HG02852 (cell line): Measurements from ENCODE around the gene SHLD1.

Experiments used
- ATAC-seq: cut with Tn5 transposase; IDR thresholded peaks from one replicate; pipeline ENCODE4 v1.9.1; 2021; ENCODE audit warnings: mild to moderate bottlenecking, moderate library complexity; ENCODE audit not compliant: unreplicated experiment

SHLD1 gene

DNA sequence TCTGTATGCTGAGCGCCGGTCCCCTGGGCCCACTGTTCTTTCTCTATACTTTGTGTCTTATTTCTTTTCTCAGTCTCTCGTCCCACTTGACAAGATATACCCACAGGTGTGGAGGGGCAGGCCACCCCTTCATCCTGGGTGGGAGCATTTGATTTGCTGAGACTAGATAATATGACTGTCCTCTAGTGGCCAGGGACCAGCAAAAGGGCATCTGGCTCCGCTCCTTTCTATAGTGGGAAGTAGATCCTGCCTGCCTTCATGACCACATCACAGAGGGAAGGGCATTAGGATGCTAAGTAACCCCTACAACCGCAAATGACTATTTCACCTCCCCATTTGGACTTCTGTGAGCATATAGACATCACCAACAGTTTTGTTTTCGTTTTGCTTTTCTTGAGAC lies 135.7 kb downstream of the SHLD1 start:
- no peak for ATAC-seq

DNA sequence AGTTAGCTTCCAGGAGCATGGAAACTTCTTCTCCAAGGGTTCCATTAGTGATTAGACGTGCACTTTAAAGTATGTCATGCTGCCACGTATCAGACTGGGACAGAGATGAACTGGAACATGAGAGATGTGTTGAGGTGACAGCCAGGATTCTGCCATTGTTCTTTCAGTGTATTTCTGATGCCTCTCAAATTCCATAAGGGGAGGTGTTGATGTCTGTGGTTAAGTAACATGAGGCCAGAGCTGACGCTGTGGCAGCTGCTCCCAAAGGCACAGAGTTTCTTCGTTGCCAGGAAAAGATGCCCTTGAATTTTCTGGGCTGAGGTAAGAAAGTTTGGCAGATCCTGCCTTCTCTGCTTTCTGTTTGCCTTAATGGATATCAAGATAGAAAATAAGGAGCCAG lies 136.6 kb downstream of the SHLD1 start:
- no peak for ATAC-seq

DNA sequence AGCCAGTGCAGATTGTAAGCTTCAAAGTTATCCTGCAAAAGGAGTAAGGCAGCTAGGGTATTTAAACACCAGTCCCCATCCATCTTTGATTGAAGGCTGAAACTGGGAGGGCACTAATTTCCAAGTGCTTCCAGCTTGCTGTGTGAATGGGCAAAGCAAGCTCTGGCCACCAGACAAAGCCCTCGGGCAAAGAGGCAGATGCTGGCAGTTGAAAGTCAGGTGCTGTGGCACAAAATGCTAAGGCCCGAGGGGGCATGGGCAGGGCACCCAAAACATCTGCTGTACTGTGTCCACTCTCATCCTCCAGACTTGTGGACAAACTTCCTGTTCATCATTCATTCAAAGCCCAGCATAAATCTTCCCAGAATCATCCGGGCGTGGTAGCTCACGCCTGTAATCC lies 137.2 kb downstream of the SHLD1 start:
- ATAC-seq, result no peak

DNA sequence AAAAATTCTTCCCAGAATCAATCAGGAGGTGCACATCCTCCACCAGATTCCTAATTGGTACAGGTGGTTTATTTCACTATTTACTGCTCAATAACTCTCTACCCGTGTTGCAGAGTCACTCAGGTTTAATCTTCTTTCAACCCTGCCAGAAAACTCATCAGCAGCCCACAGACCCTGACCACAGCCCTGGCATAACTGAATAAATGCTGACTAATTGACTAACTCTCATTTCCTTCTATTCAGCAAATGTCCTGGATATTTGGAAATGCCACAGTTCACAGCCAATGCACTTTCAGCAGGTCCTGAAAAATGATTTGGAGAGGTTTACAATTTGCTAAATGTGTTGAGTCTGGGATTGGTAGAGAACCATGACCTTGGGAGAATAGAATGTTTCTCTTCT lies 137.8 kb downstream of the SHLD1 start:
- ATAC-seq, result no peak

DNA sequence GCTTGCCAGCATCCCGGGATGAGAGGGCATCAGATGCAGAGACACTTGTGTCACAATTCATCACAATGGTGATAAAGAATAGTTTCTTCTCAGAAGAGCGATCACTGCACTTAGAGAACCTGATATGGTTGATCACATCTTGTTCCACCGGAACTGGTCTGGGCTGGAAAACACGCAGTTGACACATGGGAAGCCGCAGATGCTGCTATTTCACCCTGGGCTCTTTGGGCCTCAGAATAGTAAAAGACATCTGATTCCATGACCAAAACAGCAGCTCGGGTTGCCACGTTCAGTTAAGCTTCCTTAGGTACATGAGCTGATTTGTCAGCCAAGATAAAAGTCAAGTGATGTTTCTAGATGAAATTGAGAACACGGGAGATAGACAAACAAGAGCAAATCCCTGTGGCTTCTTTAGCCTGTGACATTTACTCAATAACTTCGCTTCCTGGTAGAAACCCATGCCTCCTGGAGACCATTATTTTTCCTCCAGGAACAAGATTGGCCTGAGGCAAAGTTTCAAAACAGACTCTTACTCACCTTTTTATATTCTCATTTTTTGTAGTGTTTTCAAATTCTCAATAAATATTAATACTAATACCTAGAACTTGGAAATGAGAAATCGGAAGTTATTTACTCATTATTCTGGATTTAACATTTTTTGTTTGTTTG lies 140.7 kb downstream of the SHLD1 start:
- ATAC-seq, result no peak

DNA sequence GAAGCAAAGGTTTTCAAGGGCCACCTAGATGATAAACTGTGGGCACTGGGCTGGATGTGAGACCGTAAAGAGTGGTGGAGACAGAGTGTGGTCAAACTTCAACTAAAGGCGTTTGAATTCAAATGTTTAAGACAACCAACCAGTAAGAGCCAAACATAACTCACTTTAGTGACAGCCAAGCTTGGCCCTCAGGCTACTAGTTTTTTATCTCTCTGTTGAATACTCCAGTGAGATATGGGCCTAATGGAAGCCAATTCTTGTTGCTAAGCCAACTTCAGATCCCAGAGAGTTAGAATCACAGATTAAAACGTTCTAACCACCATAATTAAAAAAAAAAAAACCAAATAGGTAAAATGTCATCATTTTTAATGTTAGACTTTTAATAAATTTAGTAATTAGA lies 142.9 kb downstream of the SHLD1 start:
- no peak for ATAC-seq

DNA sequence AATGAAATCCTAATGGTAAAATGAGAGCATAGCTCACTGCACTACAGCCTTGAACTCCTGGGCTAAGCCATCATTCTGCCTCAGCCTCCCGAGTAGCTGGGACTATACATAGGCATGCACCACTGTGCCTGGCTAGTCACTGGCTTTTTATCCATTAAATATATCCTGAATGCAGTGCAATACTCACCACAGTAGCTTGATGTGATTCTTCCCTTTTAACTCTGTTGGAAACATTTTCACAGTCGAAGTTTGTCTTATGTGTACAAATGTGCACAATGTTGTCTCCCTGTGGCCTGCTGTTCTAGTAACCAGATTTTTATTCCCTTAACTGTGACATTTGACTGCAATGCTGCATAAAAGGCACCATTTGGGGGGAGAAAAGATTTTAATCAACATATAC lies 143.4 kb downstream of the SHLD1 start:
- ATAC-seq, result no peak

DNA sequence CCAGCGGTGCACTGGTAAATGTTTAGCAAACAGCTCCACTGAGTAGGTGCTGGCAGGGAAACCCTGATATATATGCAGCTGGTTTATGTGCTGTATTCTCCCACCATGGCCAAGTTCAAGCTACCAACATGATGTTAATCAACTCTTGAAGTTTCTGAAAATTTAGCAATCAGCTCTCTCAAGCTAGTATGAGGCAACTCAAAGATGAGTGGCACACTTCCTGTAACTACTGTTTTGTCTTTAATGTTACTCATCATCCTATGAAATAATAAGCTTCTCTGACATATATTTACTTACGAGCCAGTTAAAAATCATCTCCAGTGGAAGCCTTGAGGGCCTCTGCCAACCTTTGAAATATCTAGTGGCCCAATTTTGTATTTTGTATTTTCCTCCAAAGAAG lies 145.4 kb downstream of the SHLD1 start:
- no peak for ATAC-seq

DNA sequence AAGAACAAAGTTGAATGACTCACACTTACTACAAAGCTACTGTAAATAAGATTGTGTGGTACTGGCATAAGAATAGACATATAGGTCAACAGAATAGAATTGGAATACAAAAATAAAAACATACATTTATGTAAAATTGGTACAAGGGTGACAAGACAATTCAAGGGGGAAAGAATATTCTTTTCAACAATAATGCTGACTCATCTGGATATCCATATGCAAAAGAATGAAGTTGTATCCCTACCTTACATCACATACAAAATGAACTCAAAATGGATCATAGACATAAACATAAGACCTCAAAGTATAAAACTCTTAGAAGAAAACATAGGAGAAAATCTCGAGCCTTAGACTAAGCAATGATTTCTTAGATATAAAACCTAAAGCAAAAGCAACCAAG lies 149.2 kb downstream of the SHLD1 start:
- ATAC-seq, result no peak

DNA sequence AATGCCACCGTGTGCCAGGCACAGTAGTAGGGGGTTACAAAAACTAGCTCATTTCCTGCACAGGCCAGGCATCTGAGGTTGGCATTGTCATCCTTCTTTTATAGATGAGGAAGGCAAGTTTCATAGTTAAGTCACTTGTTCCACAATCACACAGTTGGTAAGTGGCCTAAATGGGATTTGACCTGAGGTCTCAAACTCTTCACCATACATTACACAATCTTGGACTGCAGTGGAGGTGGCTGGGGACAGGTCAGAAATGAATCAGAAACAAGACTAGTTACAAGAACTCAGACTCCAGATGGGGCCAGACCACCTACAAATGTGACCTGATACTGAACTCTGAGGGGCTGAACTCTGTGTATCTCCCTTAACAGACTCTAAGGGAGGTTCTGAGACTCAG lies 150.7 kb downstream of the SHLD1 start:
- ATAC-seq, result no peak

DNA sequence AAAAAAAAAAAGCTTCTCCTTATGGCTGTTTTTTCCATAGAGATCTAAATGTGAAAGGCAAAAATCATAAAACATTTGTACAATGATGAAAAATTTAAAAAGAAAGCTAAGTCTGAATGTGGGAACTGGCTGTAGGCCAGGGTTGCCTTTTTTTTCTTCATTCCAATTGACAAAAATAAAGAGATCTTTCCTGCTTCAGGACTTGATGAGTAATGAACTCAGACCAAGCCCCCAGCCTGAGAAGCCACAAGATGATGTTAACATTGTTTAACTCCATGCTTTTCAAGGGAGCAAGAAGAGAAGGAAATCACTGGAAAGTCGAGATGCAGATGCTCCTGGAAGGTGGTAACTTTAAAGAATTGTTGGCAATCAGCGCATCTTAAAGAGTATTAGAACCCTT lies 158.8 kb downstream of the SHLD1 start:
- no peak for ATAC-seq

DNA sequence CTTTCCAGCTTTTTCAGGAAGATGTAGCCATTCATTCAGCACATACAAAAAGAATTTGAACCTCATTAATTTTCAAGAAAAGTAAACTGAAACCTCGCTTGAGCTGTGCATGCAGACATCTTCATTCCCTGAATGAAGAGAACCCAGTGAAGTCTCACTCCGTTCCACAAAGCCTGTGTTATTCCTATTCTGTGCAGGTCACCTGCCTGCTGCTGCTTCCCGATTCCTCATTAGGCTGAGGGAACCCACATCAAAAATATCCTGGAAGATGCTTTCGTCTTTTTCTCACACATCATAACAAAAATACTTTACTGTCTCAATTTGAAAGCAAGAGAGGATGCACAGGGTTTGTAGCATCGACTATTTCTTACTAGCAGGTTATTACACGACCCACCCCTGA lies 160.0 kb downstream of the SHLD1 start:
- ATAC-seq, result no peak

DNA sequence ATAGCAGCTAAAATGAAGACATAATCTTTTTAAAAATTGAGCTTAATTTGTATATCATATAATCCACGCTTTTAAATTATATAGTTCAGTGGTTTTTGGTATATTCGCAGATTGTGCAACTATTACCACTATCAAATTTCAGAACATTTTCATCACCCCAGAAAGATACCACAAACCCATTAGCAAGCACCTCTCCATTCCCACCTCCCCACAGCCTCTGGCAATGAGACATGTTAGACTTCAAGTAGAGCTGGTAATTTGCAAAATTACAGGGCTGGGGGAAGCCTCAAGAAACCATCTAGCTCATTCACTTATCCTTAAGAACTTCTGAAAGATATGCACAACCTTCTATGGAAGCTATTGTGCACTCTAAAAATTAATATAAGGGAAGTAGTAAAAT lies 163.0 kb downstream of the SHLD1 start:
- ATAC-seq, result no peak
